NCI-H524 (cell line): ENCODE results near the gene BAD.

Experiments used
- DNase-seq, 2 experiments: peaks; one replicate each; lab custom pipeline; 2025; lab: John Stamatoyannopoulos, UW

The BAD gene

GRCh38 chr11:64275841-64276240 lies 8.6 kb downstream of the BAD start:
- DNase-seq: no peak

DNA sequence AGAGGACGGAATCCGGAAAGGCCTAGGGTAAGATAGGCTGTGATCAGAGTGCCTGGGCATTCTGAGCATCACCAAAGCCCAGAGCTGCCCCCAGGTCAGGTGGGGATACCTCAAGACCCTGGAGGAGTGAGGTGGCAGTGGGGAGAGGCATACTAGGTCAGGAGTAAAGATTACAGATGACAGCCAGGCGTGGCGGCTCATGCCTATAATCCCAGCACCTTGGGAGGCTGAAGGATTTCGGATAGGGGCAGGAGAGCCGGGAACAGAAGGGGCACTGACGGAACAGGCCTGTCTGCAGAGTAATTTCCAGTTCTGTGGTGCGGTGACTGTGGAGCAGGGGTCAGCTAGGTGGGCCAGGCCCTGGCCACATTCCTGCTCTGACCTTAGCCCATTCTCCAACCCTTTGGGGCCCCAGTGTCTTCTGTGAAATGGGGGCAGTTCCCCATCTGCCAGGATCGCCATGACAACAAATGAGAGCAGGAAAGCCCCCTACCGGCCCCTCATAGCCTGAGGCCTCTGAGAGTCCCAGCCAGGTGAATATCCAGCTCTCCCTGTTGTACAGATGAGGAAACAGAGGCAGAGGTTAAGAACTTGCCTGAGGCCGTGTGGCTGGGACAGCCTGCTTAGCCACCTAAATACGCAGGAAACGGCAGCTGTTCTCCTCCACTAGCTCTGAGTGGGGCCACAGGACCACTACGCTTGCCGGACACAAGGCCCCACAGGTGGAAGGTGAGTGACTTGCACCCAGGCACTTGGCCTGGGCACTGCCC lies 9.2 kb downstream of the BAD start:
- no peak for DNase-seq

GRCh38 chr11:64269540-64270220 lies 14.8 kb downstream of the BAD start:
- DNase-seq: peak; percentile 99

DNA sequence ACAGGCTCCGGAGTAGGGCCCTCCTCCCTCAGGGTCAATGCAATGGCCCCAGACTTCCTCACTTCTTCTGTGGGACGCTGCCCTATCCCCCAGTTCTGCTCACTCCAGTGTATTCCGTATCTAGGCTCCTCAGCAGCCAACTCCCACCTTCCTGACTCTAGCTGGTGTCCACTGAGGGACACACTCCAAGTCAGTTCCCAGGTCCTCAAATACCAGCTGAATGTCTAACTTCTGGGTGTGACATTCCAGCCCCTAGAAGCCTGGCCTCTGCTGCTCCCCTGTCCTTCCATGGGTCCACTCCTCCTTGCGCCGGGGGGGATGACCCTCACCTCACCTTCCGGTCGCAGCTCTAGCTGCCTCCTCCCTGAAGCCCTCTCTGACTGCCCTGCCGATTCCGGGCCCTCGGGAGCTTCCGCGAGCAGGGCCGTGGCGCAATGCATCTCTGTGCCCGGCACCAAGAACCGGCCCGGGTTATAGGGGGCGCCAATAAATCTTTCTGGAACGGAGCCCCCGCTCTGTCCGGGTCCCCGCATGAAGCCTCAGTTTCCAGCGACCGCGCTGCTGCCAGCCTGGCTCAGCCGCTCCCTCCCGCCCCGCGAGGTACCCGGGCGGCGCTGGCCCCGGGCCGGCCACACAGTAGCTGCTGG lies 15.4 kb downstream of the BAD start:
- DNase-seq: no peak

DNA sequence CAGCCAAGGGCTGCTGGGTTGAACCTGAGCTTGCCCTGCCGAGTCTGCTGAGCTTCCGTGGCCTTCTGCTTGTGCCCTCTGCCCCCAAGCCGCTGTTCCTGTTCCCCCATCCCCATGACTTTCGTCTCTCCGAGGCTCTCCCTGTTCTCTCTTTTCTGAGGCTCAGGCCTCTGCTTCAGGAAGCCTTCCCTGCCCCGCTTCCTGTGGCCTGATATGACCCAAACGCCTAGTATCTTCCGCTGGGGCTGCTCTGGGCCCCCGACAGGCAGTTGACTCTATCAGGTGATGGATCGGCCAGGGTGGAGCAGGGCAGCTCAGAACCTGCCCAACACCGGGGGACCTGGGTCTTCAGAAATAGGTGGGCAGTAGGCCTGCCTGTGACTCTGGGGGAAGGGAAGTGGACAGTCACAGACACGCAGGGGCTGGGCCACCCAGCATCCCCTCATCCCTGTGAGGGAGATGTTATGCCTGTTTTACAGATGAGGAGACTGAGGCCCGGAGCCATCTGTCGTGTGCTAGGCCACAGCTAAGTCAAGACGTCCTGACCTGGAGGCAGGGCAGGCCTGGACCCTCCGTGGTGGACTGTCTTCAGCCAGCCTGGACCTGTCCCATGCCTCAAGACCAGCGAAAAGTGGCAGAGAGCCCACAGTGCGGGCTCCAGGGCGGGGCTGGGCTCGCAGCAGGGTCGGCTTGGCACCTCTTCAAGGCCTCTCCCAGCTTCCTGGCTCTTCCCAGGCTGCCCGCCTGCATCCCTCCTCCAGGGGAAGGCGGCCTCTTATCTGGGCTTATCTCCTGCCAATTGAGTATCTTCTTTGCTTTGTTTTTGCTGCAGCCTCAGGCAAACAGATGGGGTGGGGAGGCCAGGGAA lies 16.2 kb downstream of the BAD start:
- DNase-seq: peak; percentile 17 to 59

DNA sequence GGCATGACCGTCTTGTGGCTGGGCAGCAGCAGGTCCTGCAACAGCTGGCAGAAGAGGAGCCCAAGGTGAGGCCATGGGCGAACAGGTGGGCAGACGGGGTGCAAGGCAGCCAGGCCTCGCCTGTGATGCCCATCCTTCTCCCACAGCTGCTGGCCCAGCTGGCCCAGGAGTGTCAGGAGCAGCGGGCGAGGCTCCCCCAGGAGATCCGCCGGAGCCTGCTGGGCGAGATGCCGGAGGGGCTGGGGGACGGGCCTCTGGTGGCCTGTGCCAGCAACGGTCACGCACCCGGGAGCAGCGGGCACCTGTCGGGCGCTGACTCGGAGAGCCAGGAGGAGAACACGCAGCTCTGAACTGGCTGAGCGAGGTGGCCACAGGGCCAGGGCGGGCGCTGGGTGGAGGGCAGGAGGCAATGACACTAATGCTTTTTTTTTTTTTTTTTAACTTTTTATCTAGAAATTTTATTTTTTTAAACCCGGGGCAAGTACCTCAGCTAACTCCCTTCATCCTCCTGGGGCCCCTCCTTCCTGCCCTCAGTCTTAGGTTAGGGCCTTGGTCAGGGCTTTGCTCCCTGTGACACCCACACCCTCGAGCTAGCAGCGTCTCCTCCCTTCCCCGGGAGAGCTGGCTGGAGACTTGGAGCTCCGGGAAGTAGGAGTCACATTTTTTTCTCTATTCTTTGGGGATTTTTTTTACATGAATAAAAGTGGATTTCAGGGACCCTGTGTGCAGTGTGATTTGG lies 17.1 kb downstream of the BAD start:
- no peak for DNase-seq

- DNase-seq: no peak
Observed at GRCh38 chr11:64266339-64266738, 18.1 kb downstream of the BAD start.

DNA sequence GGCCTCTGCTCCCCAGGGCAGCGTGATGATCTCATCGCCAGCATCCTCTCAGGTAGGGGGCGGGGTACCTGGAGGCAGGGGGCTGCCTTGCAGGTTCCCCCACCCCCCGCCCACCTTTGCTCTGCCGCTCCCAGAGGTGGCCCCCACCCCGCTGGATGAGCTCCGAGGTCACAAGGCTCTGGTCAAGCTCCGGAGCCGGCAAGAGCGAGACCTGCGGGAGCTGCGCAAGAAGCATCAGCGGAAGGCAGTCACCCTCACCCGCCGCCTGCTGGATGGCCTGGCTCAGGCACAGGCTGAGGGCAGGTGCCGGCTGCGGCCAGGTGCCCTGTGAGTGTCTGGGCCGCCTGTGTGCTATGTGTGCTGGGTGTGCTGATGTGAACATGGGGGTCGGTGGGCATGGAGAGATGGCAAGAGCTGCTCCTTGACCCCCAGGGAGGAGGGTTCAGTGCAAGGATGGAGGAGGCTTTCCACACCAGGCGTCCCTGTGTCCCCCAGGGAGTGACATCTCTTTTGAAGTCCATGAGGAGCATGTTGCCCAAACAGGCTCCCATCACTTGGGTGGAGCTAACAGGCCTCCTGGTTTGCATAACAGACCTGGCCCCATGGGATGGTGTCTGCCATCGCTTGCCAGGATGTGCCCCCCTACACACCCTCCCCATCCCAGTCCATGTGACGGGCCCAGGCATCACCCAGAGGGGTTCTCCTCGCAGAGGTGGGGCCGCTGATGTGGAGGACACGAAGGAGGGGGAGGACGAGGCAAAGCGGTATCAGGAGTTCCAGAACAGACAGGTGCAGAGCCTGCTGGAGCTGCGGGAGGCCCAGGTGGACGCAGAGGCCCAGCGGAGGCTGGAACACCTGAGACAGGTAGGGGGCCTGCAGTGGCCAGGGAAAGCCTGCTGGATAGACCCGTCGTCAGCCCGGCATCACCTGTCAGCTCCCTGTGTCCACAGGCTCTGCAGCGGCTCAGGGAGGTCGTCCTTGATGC lies 19.0 kb downstream of the BAD start:
- no peak for DNase-seq

- DNase-seq: no peak
Observed at GRCh38 chr11:64264371-64264852, 20.1 kb downstream of the BAD start.

GRCh38 chr11:64263947-64264317 lies 20.5 kb downstream of the BAD start:
- DNase-seq: no peak

DNA sequence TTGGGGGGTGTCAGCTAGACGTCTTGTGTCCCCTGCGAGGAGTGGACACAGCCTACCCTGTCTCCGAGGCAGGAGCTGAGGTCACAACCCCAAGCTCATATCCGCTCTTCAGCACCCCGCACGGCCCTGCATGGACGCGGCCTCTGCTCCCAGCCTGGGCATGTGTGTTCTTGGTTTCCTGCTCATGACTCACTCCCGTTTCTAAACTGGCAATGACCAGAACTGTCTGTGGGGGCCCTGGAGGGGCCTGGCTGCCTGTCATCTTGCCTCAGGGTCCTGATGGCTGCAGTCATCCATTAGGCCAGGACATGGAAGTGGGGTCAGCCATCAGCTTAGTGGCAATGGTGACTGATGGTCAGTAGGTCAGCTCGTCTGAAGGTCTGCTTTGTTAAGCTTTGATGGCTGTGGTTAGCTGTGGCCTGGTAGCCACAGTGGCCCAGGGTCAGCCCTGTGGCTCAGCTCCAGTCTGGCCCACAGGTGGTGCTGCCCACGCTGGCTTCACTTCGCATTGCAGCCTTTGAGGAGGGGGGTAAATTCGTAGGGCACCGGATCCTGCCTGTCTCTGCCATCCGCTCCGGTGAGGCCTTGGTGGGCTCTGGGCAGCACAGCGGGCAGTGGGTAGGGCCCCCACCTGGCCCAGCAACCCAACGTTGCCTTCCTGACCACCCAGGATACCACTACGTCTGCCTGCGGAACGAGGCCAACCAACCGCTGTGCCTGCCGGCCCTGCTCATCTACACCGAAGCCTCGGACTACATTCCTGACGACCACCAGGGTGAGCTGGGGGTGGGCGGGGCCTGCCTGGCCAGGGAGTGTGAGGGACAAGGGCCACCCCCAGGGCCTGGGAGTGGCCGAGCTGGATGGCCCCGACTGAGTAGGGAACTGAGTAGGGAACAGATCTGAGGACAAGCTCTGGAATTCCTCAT lies 21.2 kb downstream of the BAD start:
- no peak for DNase-seq

DNA sequence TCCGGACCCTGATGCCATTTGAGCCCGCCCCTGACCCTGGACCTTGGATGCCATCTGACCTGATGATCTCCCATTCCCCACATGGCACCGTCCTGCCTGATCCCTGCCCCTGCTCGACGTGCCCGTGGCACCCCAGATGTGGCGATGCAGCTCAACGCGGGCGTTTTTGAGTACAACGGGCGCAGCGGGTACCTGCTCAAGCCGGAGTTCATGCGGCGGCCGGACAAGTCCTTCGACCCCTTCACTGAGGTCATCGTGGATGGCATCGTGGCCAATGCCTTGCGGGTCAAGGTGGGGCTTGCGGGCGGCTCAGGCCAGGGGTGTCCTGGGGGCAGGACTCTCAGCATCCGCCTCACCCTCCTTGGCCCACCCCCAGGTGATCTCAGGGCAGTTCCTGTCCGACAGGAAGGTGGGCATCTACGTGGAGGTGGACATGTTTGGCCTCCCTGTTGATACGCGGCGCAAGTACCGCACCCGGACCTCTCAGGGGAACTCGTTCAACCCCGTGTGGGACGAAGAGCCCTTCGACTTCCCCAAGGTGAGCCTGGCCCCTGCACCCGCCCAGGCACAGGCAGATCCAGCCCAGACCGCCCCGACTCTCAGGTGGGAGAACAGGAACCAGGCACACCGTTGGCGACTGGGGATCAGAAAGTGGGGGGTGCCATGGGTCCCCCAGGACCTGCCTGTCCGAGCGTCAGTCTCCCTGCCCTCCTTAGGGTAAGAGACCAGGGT lies 22.0 kb downstream of the BAD start:
- no peak for DNase-seq

- no peak for DNase-seq
Observed at GRCh38 chr11:64261556-64262080, 22.8 kb downstream of the BAD start.

- DNase-seq: no peak
Observed at GRCh38 chr11:64260147-64260708, 24.2 kb downstream of the BAD start.

DNA sequence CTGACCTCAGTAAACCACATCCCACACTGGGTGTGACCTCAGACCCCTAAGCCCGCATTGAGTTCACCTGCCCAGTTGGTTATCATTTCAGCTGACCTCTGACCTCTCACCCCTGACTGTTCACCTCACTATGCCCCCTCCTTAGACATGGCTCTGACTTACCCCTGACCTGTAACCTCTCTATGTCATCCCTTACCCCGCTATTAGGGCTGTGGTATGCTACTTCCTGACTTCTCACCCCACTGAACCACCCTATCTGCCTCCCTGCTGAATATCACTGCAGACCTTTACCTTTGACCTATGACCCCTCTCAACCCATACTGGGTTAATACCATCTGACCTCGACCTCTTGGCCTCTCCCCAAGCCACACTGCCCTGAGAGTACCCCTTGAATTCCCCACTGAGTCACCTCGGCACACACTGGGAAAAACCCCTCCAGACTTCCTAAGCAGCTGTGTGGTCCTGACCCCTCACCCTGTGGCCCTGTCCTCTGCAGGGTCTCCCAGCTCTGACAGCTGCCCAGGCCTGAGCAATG lies 24.9 kb downstream of the BAD start:
- no peak for DNase-seq

DNA sequence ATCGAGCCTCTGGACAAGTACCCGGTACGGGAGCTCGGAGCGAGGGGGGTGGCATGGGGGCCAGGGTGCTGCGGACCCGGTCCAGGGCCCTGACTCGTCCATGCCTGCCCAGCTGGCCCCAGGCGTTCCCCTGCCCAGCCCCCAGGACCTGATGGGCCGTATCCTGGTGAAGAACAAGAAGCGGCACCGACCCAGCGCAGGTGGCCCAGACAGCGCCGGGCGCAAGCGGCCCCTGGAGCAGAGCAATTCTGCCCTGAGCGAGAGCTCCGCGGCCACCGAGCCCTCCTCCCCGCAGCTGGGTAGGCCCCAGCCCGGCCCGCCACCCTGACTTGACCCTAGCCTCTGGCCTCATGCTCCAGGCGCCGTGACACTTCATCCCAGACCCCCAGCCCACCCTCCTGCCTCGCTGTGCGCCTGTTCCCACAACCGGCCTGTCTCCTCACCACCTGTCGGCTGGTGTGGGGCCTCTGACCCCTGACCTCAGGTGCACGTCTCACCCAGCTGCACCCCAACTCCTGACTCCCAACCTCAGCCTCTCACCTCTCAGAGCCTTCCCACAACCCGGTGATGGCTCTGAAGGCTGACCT lies 25.4 kb downstream of the BAD start:
- DNase-seq: no peak

DNA sequence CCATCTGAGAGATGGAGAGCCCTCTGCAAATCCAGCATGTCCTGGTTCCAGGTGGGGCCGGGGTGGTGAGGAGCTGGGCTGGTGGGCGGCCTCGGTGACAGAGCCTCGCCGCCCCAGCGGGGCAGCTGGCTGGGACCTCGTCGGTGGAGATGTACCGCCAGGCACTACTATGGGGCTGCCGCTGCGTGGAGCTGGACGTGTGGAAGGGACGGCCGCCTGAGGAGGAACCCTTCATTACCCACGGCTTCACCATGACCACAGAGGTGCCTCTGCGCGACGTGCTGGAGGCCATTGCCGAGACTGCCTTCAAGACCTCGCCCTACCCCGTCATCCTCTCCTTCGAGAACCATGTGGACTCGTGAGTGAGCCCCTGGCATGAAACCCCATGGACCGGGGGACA lies 26.1 kb downstream of the BAD start:
- no peak for DNase-seq
